ENCODE measurements around the gene MVB12A. TPM values are rescaled to one million over a fixed set of nuclear protein-coding genes. Genes with fewer than 3 reads are reported as not detected.

The MVB12A gene
- total RNA-seq, 6 experiments from 2014 or later: 45.2 to 49.2 (median 47.2) TPM

DNA sequence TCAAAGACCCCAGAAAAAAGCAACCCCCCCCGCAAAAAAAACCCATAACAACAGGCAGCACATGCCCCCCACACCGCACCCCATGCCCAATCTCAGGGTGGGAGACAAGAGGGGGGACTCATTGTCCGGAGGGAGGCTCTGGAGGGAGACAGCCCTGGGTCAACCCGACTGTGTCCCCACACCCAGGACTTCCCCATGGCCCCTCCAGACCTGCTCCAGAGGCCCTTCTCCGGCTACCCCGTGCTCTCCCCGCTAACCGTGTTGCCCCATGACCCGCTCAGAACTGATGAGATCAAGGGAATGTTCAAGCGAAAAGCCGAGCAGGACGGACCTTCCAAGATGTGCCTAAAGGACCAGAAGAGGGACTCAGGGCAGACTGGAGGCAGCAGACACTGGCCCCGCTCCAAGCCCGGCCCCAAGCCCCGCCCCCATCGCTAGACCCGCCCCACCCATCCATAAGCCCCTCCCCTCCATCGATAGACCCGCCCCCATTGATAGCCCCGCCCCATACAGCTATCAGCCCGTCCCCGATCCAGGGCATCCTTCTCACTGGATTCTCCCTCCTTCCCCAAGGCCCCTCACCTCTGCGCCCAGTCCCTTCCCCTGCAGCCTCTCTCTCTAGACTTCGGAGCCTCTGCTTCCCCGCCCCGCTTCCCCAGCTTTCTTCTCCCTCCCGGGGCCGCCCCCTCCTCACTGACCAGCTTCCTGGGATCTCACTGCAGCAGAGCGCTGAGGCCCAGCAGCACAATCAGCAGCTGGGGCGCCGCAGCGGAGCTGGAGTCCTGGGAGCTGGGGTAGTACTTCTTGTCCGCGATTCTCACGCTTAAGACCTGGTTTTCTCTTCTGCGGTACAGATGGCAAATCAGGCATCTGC lies 16.6 kb upstream of the MVB12A start:
- no peaks in the 10 kb centered on the region for H3K36me3 Mint-ChIP-seq (ENCODE audit: low read depth)
- no peak overlapping the region for H3K27ac Mint-ChIP-seq
- DNase-seq: no peak
- no peak overlapping the region for H3K4me3 Mint-ChIP-seq
- no peaks in the 10 kb centered on the region for H3K9me3 Mint-ChIP-seq
- TF ChIP-seq CTCF (IDR thresholded peaks at IDR 0.05): no peak
- H3K27me3 Mint-ChIP-seq (ENCODE audit: insufficient read depth): peaks cover 7% of the 10 kb centered on the region
- H3K4me1 Mint-ChIP-seq (ENCODE audit: low read depth): peaks cover 6% of the 10 kb centered on the region; the same call in 1 of the 2 replicates

DNA sequence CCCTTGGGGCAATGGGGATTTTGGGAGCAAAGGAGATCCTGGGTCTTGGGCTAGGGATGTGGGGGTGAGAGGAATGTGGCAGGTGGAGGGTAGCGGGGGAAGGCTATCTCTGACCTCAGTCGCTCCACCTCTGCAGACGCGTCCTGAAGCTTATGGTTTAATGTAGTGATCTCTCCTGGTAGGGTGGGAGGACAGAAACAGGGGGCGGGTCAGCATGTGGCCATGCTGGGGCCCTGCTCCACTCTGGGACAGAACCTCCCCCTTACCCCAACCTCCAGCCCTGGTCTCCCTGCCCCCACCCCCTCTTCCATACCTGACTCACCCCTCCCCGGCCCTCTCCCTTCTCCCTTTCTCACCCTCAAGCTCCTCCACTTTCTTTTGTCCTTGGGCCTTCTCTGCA lies 15.8 kb upstream of the MVB12A start:
- H3K4me1 Mint-ChIP-seq (ENCODE audit: low read depth): peaks cover 6% of the 10 kb centered on the region; the same call in 1 of the 2 replicates
- H3K9me3 Mint-ChIP-seq: no peaks in the 10 kb centered on the region
- peaks cover 7% of the 10 kb centered on the region for H3K27me3 Mint-ChIP-seq (ENCODE audit: insufficient read depth)
- no peak overlapping the region for H3K4me3 Mint-ChIP-seq
- DNase-seq: no peak
- no peaks in the 10 kb centered on the region for H3K36me3 Mint-ChIP-seq (ENCODE audit: low read depth)
- H3K27ac Mint-ChIP-seq: no peak overlapping the region
- TF ChIP-seq CTCF (IDR thresholded peaks at IDR 0.05): no peak

DNA sequence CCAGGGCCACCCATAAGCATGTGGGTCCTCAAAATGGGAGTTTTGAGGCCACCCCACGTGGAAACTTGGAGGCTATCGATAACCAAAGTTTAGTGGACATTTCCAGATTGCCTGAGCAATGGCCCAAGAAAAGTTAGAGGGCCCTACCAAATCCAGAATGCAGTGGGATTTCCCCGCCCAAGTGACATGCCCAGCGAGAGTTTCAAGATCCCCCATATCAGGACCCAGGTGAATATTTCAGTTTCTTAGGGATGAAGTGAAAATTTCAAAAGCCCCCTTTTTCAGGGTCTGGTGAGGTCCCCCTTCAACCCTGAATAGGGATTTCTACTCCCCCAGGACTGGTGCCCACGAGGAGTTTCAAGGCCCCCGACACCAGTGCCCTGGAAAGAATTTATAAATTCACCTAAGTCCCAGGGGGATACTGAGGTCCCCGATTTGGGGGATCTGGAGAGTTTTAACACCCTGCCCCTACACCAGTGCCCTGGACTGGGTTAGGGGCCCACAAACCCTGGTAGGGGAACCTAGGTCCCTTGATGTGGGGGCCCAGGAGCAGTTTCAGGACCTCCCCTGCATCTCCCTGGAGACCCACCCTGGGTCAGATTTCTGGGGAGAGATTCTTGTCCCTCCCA lies 15.1 kb upstream of the MVB12A start:
- Mint-ChIP-seq H3K9me3 (no peaks in the 10 kb centered on the region), H3K4me1 (ENCODE audit: low read depth) (peaks cover 6% of the 10 kb centered on the region; the same call in 1 of the 2 replicates), H3K27me3 (ENCODE audit: insufficient read depth) (peaks cover 7% of the 10 kb centered on the region), H3K36me3 (ENCODE audit: low read depth) (no peaks in the 10 kb centered on the region), H3K27ac (no peak overlapping the region), H3K4me3 (no peak overlapping the region)
- no peak for DNase-seq
- no peak for TF ChIP-seq CTCF (IDR thresholded peaks at IDR 0.05)

GRCh38 chr19:17405250-17406045 lies 14.4 kb upstream of the MVB12A start, which contains the start of gene BST2:
TSS of gene BST2 (minus strand) at chr19:17405630. CDS start at chr19:17405575, 55 bp downstream.
- no peak within 1 kb of the TSS for H3K27ac Mint-ChIP-seq
- H3K9me3 Mint-ChIP-seq: no peaks in the 10 kb centered on the region
- H3K4me3 Mint-ChIP-seq: no peak within 1 kb of the TSS
- no peak for TF ChIP-seq CTCF (IDR thresholded peaks at IDR 0.05)
- no peaks in the 10 kb centered on the region for H3K36me3 Mint-ChIP-seq (ENCODE audit: low read depth)
- no peak for DNase-seq
- H3K4me1 Mint-ChIP-seq (ENCODE audit: low read depth): peaks cover 6% of the 10 kb centered on the region; the same call in 1 of the 2 replicates
- H3K27me3 Mint-ChIP-seq (ENCODE audit: insufficient read depth): peaks cover 7% of the 10 kb centered on the region

All from HFFc6 (cell line).